ENCODE data around the gene ZNF280C.

Gene ZNF280C

DNA sequence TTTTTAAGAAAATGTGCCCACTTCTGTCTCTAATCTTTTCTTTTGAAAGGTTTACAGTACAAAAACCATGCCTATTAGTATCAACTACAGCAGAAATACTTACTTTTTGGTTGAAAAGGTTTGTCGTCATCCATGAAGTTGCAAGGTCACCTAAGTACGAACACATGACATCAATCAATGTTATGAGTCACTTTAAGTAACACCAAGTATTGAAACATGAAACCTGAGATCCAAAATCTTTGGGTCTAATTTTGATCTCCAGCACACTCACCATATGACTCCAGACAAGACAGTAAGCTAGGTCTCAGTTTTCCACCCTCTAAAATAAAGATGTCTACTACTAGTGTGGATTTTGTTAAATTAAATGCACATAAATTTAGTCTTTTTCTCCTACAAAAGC is 8.4 kb downstream of the ZNF280C start:
- no peak overlapping the region for H3K4me3 ChIP-seq (IDR thresholded peaks at IDR 0.05; ENCODE audit: insufficient read depth, low read depth, low read length)
- H2AFZ ChIP-seq (ENCODE audit: low read depth) = no peak overlapping the region
- H3K9ac ChIP-seq = no peak overlapping the region
- no peaks in the 10 kb centered on the region for H3K27me3 ChIP-seq (ENCODE audit: insufficient read depth, low read depth)
- no peak overlapping the region for H3K27ac ChIP-seq
- H3K36me3 ChIP-seq (ENCODE audit: insufficient read depth) = no peaks in the 10 kb centered on the region
- H4K20me1 ChIP-seq (ENCODE audit: insufficient read depth) = no peaks in the 10 kb centered on the region
- H3K4me2 ChIP-seq = no peak overlapping the region
- TF ChIP-seq, protein P1, sequence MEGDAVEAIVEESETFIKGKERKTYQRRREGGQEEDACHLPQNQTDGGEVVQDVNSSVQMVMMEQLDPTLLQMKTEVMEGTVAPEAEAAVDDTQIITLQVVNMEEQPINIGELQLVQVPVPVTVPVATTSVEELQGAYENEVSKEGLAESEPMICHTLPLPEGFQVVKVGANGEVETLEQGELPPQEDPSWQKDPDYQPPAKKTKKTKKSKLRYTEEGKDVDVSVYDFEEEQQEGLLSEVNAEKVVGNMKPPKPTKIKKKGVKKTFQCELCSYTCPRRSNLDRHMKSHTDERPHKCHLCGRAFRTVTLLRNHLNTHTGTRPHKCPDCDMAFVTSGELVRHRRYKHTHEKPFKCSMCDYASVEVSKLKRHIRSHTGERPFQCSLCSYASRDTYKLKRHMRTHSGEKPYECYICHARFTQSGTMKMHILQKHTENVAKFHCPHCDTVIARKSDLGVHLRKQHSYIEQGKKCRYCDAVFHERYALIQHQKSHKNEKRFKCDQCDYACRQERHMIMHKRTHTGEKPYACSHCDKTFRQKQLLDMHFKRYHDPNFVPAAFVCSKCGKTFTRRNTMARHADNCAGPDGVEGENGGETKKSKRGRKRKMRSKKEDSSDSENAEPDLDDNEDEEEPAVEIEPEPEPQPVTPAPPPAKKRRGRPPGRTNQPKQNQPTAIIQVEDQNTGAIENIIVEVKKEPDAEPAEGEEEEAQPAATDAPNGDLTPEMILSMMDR (conservative IDR thresholded peaks at IDR 0.05; ENCODE audit: low read depth, low read length) = no peak
- peaks cover 8% of the 10 kb centered on the region; the same call in 1 of the 2 replicates for H3K79me2 ChIP-seq (ENCODE audit: insufficient read depth, low read depth)
- peaks cover 14% of the 10 kb centered on the region for H3K4me1 ChIP-seq (ENCODE audit: low read depth, poor library complexity, severe bottlenecking)

DNA sequence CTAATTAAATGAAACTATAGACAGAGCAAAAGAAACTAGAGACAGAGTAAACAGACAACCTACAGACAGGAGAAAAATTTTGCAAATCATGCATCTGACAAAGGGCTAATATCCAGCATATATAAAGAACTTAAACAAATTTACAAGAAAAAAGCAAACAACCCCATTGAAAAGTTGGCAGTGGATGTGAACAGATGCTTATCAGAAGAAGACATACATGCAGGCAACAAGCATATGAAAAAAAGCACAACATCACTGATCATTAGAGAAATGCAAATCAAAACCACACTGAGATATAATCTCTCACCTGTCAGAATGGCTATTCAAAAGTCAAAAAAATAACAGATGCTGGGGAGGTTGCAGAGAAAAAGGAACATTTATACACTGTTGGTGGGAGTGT is 14.8 kb downstream of the ZNF280C start:
- no peaks in the 10 kb centered on the region for H3K27me3 ChIP-seq (ENCODE audit: insufficient read depth, low read depth)
- H3K36me3 ChIP-seq (ENCODE audit: insufficient read depth) = no peaks in the 10 kb centered on the region
- H3K4me2 ChIP-seq = no peak overlapping the region
- no peak overlapping the region for H3K4me3 ChIP-seq (IDR thresholded peaks at IDR 0.05; ENCODE audit: insufficient read depth, low read depth, low read length)
- H3K4me1 ChIP-seq (ENCODE audit: low read depth, poor library complexity, severe bottlenecking) = no peaks in the 10 kb centered on the region
- H3K9ac ChIP-seq = no peak overlapping the region
- TF ChIP-seq, protein P1 (conservative IDR thresholded peaks at IDR 0.05; ENCODE audit: low read depth, low read length) = no peak
- no peaks in the 10 kb centered on the region for H3K79me2 ChIP-seq (ENCODE audit: insufficient read depth, low read depth)
- H2AFZ ChIP-seq (ENCODE audit: low read depth) = no peak overlapping the region
- no peak overlapping the region for H3K27ac ChIP-seq
- no peaks in the 10 kb centered on the region for H4K20me1 ChIP-seq (ENCODE audit: insufficient read depth)

GRCh38 chrX:130251671-130252070 is 17.0 kb downstream of the ZNF280C start:
- Histone ChIP-seq H3K27me3 (ENCODE audit: insufficient read depth, low read depth) (no peaks in the 10 kb centered on the region), H3K36me3 (ENCODE audit: insufficient read depth) (no peaks in the 10 kb centered on the region), H3K9ac (no peak overlapping the region), H4K20me1 (ENCODE audit: insufficient read depth) (no peaks in the 10 kb centered on the region), H2AFZ (ENCODE audit: low read depth) (no peak overlapping the region), H3K79me2 (ENCODE audit: insufficient read depth, low read depth) (no peaks in the 10 kb centered on the region), H3K27ac (no peak overlapping the region), H3K4me1 (ENCODE audit: low read depth, poor library complexity, severe bottlenecking) (no peaks in the 10 kb centered on the region), H3K4me2 (no peak overlapping the region), H3K4me3 (IDR thresholded peaks at IDR 0.05; ENCODE audit: insufficient read depth, low read depth, low read length) (no peak overlapping the region)
- TF ChIP-seq, protein P1 (conservative IDR thresholded peaks at IDR 0.05; ENCODE audit: low read depth, low read length) = no peak

- no peaks in the 10 kb centered on the region; the same call in 1 of the 2 replicates for H3K36me3 ChIP-seq (ENCODE audit: insufficient read depth)
These were observed 20.7 kb downstream of the ZNF280C start for GRCh38 chrX:130247996-130248395.

More at GRCh38 chrX:130247996-130248395, 20.7 kb downstream of the ZNF280C start:
- Histone ChIP-seq H3K4me1 (ENCODE audit: low read depth, poor library complexity, severe bottlenecking) (no peaks in the 10 kb centered on the region), H3K4me3 (IDR thresholded peaks at IDR 0.05; ENCODE audit: insufficient read depth, low read depth, low read length) (no peak overlapping the region), H4K20me1 (ENCODE audit: insufficient read depth) (no peaks in the 10 kb centered on the region), H3K4me2 (no peak overlapping the region), H3K79me2 (ENCODE audit: insufficient read depth, low read depth) (no peaks in the 10 kb centered on the region), H3K9ac (no peak overlapping the region), H3K27me3 (ENCODE audit: insufficient read depth, low read depth) (no peaks in the 10 kb centered on the region), H3K27ac (no peak overlapping the region), H2AFZ (ENCODE audit: low read depth) (no peak overlapping the region)
- TF ChIP-seq, protein P1 (conservative IDR thresholded peaks at IDR 0.05; ENCODE audit: low read depth, low read length) = no peak

Measured in KMS-11 (cell line).